ENCODE data around the gene SMG6.

The SMG6 gene

DNA sequence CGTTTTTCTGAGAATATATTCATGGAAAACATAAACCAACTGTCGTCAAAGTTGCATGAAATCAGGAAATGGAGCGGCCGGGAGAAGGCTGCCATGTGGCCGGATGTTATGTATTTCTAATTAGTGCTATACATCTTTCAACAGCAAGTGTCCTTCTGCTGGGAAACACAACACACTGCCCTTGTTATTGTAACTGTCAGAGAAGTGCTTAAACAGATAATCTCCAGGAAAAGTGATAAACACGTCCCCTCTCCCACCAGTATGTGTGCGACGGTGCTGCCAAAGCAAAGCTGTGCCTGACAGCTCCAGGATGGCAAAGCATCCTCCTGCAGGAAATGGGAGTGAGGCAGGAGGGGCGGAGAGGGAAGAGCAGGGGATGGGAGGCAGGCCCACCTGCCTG, 111.8 kb downstream of the SMG6 start (continued):
- no peak for TF ChIP-seq SNAI2 (CRISPR knock-in tag; IDR thresholded peaks at IDR 0.05)
- no peak for TF ChIP-seq PPARA (CRISPR knock-in tag; IDR thresholded peaks at IDR 0.05; ENCODE audit: borderline replicate concordance)
- no peak for TF ChIP-seq ZNF565 (CRISPR knock-in tag; conservative IDR thresholded peaks at IDR 0.05; ENCODE audit: low read depth)
- no peak for TF ChIP-seq TOX (CRISPR knock-in tag; IDR thresholded peaks at IDR 0.05; ENCODE audit: borderline replicate concordance)
- TF ChIP-seq OSR1 (CRISPR knock-in tag; IDR thresholded peaks at IDR 0.05): no peak
- TF ChIP-seq TCF4 (CRISPR knock-in tag; IDR thresholded peaks at IDR 0.05; ENCODE audit: borderline replicate concordance): no peak
- no peak for TF ChIP-seq BACH2 (CRISPR knock-in tag; IDR thresholded peaks at IDR 0.05; ENCODE audit: borderline replicate concordance)

GRCh38 chr17:2191227-2191626, 112.4 kb downstream of the SMG6 start:
- no peak for TF ChIP-seq ZNF70 (CRISPR knock-in tag; IDR thresholded peaks at IDR 0.05)
- TF ChIP-seq, protein P1, sequence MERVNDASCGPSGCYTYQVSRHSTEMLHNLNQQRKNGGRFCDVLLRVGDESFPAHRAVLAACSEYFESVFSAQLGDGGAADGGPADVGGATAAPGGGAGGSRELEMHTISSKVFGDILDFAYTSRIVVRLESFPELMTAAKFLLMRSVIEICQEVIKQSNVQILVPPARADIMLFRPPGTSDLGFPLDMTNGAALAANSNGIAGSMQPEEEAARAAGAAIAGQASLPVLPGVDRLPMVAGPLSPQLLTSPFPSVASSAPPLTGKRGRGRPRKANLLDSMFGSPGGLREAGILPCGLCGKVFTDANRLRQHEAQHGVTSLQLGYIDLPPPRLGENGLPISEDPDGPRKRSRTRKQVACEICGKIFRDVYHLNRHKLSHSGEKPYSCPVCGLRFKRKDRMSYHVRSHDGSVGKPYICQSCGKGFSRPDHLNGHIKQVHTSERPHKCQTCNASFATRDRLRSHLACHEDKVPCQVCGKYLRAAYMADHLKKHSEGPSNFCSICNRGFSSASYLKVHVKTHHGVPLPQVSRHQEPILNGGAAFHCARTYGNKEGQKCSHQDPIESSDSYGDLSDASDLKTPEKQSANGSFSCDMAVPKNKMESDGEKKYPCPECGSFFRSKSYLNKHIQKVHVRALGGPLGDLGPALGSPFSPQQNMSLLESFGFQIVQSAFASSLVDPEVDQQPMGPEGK (CRISPR knock-in tag; IDR thresholded peaks at IDR 0.05; ENCODE audit: borderline replicate concordance): no peak
- no peak for ATAC-seq

DNA sequence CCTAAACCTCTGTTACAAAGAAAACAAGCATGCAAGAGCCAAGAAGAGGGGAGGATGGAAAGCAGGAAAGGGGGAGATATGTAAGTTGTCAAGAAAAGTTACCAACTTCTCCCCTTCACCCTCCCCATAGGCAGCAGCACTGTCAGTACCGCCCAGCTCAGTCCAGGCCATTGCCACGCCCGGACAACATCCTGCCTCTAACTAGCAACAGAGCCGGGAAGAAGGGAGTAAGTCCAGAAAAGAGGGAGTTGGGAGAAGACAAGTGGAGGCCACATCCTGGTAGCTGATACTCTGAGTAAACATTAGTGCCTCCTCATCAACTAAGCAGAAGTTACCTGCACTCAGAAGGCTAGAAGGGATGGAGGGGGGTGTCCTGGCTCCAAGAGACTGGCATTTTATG, 113.6 kb downstream of the SMG6 start:
- TF ChIP-seq BACH2 (CRISPR knock-in tag; IDR thresholded peaks at IDR 0.05; ENCODE audit: borderline replicate concordance) (no peak), ZC3H10 (CRISPR knock-in tag; IDR thresholded peaks at IDR 0.05) (no peak), CREB5 (CRISPR knock-in tag; IDR thresholded peaks at IDR 0.05; ENCODE audit: low read depth) (no peak), SNAI2 (CRISPR knock-in tag; IDR thresholded peaks at IDR 0.05) (no peak), OSR1 (CRISPR knock-in tag; IDR thresholded peaks at IDR 0.05) (no peak), ISL1 (CRISPR knock-in tag; IDR thresholded peaks at IDR 0.05) (no peak), RARB (CRISPR knock-in tag; IDR thresholded peaks at IDR 0.05) (no peak), ZFP30 (CRISPR knock-in tag; IDR thresholded peaks at IDR 0.05) (no peak), ZNF565 (CRISPR knock-in tag; conservative IDR thresholded peaks at IDR 0.05; ENCODE audit: low read depth) (no peak), ZFP3 (CRISPR knock-in tag; IDR thresholded peaks at IDR 0.05) (no peak), PPARA (CRISPR knock-in tag; IDR thresholded peaks at IDR 0.05; ENCODE audit: borderline replicate concordance) (no peak), TCF4 (CRISPR knock-in tag; IDR thresholded peaks at IDR 0.05; ENCODE audit: borderline replicate concordance) (no peak)
- TF ChIP-seq, protein P1 (CRISPR knock-in tag; IDR thresholded peaks at IDR 0.05; ENCODE audit: borderline replicate concordance): no peak
- no peak for ATAC-seq

DNA sequence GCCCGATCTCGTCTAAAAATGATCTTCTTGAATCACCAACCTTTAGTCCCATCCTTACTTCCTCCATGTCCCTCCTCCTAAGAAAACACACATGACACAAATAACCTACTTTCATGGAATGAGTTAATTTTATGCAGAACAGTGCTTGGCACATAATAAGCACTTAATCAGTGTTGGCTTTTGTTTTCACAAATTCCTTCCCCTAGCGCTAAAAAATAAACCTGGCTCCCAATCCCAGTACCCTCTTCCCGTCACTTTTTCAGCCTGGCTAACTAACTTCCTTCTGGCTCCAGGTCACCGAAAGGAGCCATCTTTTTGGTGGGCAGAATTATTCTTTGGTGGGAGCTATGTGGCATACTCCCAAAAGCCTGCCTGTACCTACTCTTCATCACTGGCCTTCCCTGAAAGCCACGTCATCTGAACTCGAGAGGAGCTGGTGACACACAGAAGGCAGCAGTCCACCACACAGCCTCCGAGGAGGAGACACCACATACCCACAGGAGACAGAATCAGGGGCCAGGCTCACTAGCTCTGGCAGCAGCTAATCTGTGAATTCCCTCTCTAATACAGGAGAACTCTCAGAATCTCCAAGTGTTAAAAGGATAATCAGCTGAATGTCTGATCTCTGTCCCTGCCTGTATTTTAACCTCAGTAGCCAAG, 114.5 kb downstream of the SMG6 start:
- no peak for ATAC-seq
- TF ChIP-seq PPARA (CRISPR knock-in tag; IDR thresholded peaks at IDR 0.05; ENCODE audit: borderline replicate concordance): no peak

GRCh38 chr17:2187758-2188157, 115.8 kb downstream of the SMG6 start:
- no peak for TF ChIP-seq TCF4 (CRISPR knock-in tag; IDR thresholded peaks at IDR 0.05; ENCODE audit: borderline replicate concordance)
- TF ChIP-seq BACH2 (CRISPR knock-in tag; IDR thresholded peaks at IDR 0.05; ENCODE audit: borderline replicate concordance): no peak
- no peak for TF ChIP-seq POU6F1 (CRISPR knock-in tag; IDR thresholded peaks at IDR 0.05; ENCODE audit: borderline replicate concordance, low read depth)
- no peak for TF ChIP-seq CSRNP3 (CRISPR knock-in tag; IDR thresholded peaks at IDR 0.05)
- TF ChIP-seq ZFP30 (CRISPR knock-in tag; IDR thresholded peaks at IDR 0.05): no peak
- no peak for TF ChIP-seq RARB (CRISPR knock-in tag; IDR thresholded peaks at IDR 0.05)
- TF ChIP-seq ZFP3 (CRISPR knock-in tag; IDR thresholded peaks at IDR 0.05): no peak
- TF ChIP-seq, protein P2, sequence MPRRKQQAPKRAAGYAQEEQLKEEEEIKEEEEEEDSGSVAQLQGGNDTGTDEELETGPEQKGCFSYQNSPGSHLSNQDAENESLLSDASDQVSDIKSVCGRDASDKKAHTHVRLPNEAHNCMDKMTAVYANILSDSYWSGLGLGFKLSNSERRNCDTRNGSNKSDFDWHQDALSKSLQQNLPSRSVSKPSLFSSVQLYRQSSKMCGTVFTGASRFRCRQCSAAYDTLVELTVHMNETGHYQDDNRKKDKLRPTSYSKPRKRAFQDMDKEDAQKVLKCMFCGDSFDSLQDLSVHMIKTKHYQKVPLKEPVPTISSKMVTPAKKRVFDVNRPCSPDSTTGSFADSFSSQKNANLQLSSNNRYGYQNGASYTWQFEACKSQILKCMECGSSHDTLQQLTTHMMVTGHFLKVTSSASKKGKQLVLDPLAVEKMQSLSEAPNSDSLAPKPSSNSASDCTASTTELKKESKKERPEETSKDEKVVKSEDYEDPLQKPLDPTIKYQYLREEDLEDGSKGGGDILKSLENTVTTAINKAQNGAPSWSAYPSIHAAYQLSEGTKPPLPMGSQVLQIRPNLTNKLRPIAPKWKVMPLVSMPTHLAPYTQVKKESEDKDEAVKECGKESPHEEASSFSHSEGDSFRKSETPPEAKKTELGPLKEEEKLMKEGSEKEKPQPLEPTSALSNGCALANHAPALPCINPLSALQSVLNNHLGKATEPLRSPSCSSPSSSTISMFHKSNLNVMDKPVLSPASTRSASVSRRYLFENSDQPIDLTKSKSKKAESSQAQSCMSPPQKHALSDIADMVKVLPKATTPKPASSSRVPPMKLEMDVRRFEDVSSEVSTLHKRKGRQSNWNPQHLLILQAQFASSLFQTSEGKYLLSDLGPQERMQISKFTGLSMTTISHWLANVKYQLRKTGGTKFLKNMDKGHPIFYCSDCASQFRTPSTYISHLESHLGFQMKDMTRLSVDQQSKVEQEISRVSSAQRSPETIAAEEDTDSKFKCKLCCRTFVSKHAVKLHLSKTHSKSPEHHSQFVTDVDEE (CRISPR knock-in tag; IDR thresholded peaks at IDR 0.05): no peak
- no peak for TF ChIP-seq CSDC2 (CRISPR knock-in tag; IDR thresholded peaks at IDR 0.05)
- TF ChIP-seq PPARA (CRISPR knock-in tag; IDR thresholded peaks at IDR 0.05; ENCODE audit: borderline replicate concordance): no peak
- TF ChIP-seq CREB5 (CRISPR knock-in tag; IDR thresholded peaks at IDR 0.05; ENCODE audit: low read depth): no peak
- TF ChIP-seq TOX (CRISPR knock-in tag; IDR thresholded peaks at IDR 0.05; ENCODE audit: borderline replicate concordance): no peak
- no peak for TF ChIP-seq ISL1 (CRISPR knock-in tag; IDR thresholded peaks at IDR 0.05)
- TF ChIP-seq ZNF565 (CRISPR knock-in tag; conservative IDR thresholded peaks at IDR 0.05; ENCODE audit: low read depth): no peak
- TF ChIP-seq OSR1 (CRISPR knock-in tag; IDR thresholded peaks at IDR 0.05): no peak
- ATAC-seq: no peak
